Prostate gland (tissue), 2 donors: Measurements from ENCODE around the gene ANXA9. TPM values are rescaled to one million over a fixed set of nuclear protein-coding genes. Genes with fewer than 3 reads are reported as not detected.

Experiments used
- DNase-seq: peaks from one replicate; pipeline ENCODE4 v3.0.0-alpha.2; 2019; ENCODE audit warnings: low spot score
- H3K27ac ChIP-seq, 2 donors: fragments of 200-600 bp; sonication (generic); 2 replicates each; pipeline ENCODE4 v1.5.1; 2017 to 2019
- H3K27me3 ChIP-seq: fragments of 200-600 bp; sonication (generic); replicated peaks from 2 replicates; pipeline ENCODE4 v1.5.1; 2019; ENCODE audit not compliant: insufficient read depth
- H3K36me3 ChIP-seq, 2 donors: fragments of 200-600 bp; sonication (generic); 1 replicate in 1 of 2; 2 replicates in 1 of 2; pipeline versions ENCODE4 v1.5.1 to v1.8.1; 2017 to 2019
- H3K4me1 ChIP-seq: fragments of 200-600 bp; sonication (generic); replicated peaks from 2 replicates; pipeline ENCODE4 v1.5.1; 2019
- H3K4me3 ChIP-seq, 2 donors: fragments of 200-600 bp; sonication (generic); 2 replicates each; pipeline ENCODE4 v1.5.1; 2017 to 2019
- H3K9me3 ChIP-seq: fragments of 200-600 bp; sonication (generic); 2 replicates; pipeline ENCODE4 v1.5.1; 2017
- POLR2A ChIP-seq: fragments of 450-650 bp; IDR thresholded peaks from one replicate; pipeline ENCODE4 v1.6.1; 2016; ENCODE audit warnings: antibody characterized with exemption, mild to moderate bottlenecking
- POLR2AphosphoS5 ChIP-seq: sonication (generic); formaldehyde crosslinking; IDR thresholded peaks from one replicate; pipeline ENCODE4 v1.6.1; 2017; ENCODE audit warnings: antibody characterized with exemption
- WGBS: methylation state at CpG from one replicate; pipeline ENCODE4 v1.1.5; 2018; 5-methylcytosine and 5-hydroxymethylcytosine counted together
- intact Hi-C: fragments of 100-400 bp; cut with DNase I; formaldehyde crosslinking; loops from one replicate; pipeline ENCODE4 v1.14.2; 2022
- total RNA-seq, 2 donors: library from RNA; depleted of rRNA; stranded (reverse); fragments of >200 nt; gene quantifications; one replicate each; pipeline ENCODE4 v1.1.0, GENCODE V29; 2016
- TF ChIP-seq, protein P1 (sequence below), 4 experiments: fragments of 200-600 bp in 2 of 4; fragments of 450-650 bp in 2 of 4; sonication (generic) in 2 of 4; IDR thresholded peaks; 1 replicate in 3 of 4; 2 replicates in 1 of 4; pipeline ENCODE4 v1.5.1; 2016 to 2019; ENCODE audit warnings: antibody characterized with exemption in 4 of 4, mild to moderate bottlenecking in 2 of 4, moderate library complexity in 2 of 4

Gene ANXA9
- total RNA-seq, 2 donors from 2014 or later, result 1.1 to 3.4 TPM

GRCh38 chr1:150970808-150971582 is 11.1 kb upstream of the ANXA9 start:
- intact Hi-C loops, result loop anchor here (5.0 to 10.0 kb wide), 3 partner anchors 44 to 506 kb away; partner anchors contain the start of genes ARNT and SETDB1
- TF ChIP-seq, protein P1, sequence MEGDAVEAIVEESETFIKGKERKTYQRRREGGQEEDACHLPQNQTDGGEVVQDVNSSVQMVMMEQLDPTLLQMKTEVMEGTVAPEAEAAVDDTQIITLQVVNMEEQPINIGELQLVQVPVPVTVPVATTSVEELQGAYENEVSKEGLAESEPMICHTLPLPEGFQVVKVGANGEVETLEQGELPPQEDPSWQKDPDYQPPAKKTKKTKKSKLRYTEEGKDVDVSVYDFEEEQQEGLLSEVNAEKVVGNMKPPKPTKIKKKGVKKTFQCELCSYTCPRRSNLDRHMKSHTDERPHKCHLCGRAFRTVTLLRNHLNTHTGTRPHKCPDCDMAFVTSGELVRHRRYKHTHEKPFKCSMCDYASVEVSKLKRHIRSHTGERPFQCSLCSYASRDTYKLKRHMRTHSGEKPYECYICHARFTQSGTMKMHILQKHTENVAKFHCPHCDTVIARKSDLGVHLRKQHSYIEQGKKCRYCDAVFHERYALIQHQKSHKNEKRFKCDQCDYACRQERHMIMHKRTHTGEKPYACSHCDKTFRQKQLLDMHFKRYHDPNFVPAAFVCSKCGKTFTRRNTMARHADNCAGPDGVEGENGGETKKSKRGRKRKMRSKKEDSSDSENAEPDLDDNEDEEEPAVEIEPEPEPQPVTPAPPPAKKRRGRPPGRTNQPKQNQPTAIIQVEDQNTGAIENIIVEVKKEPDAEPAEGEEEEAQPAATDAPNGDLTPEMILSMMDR (IDR thresholded peaks at IDR 0.05), result no peak
- TF ChIP-seq POLR2AphosphoS5 (no peak), POLR2A (no peak)
- peaks cover 25% of the 10 kb centered on the region for H3K4me1 ChIP-seq

DNA sequence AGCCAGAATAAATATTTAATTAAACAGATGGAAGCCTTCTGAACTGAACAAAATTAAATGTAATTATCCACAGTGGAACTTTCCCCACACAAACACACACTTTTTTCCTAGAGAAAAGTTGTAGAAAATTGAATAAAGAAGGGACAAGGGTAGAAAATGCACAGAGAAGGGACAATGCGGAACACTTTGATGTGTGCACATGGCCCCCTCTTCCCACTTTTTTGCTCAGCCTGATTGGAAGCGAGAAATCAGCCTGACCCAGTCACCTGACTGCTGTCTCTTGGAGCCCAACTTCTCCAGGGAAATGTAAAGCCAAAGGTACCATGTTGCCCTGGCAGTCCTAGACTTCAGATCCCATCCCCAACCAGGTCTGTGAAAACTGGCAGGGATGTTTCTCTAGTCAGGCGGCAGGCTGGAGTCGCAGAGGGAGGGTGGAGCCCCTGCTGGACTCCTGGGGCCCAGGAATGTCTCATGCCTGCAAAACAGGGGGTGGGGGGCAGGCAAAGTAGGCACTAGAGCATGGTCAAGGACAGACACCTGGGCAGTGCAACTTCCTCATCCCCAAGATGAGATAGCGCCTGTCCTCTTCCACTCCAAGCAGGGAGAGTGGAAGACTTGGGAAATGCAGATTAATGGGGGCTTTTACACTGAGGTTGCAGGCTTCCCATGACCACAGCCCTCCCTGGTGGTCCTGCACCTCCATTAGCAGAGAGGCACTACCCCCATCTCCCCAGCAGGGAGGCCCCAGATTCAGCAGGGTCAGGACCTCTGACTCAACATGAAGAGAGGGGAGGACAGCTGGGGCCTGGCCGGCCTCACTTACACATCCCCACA is 10.3 kb upstream of the ANXA9 start:
- peaks cover 25% of the 10 kb centered on the region for H3K4me1 ChIP-seq
- intact Hi-C loops, result loop anchor here (5.0 to 10.0 kb wide), 3 partner anchors 44 to 507 kb away; partner anchors contain the start of genes ARNT and SETDB1

More at GRCh38 chr1:150970808-150971582, 11.1 kb upstream of the ANXA9 start:
- Histone ChIP-seq H3K27me3 (no peaks in the 10 kb centered on the region), H3K4me3 (peak overlapping the region in 1 of 2 donors; percentile 12), H3K36me3 (peaks cover 13 to 24% of the 10 kb centered on the region in 2 donors), H3K27ac (peak overlapping the region; percentile 93 to 94), H3K9me3 (no peaks in the 10 kb centered on the region)
- WGBS, result 39% methylated on average over 11 of the region's 11 CpGs
- peak; percentile 18 for DNase-seq

DNA sequence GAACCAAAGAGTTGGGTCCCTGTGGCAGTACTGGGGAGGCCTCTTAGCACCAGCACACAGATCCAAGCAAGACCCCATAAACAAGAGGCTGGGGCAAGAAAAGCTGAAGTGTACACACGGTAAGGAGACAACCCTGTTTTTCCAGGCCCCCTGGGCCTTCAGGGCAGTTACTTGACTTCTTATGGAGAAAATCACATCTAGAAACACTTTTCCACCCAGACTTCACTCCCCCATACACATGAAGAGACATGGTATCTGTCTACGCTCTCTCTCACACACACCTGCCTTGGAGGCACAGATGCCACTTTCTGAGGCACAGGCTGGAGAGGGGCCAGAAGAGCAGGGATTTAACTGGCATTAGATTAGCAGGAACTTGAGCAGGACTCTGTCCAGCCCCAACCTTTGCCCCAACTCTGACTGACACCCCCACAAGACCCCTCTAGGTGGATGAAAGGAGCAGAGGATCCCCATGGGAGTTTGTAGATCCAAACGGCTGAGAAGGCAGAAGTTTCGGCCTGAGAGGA is 9.6 kb upstream of the ANXA9 start:
- Histone ChIP-seq H3K4me1 (peaks cover 25% of the 10 kb centered on the region), H3K36me3 (peaks cover 0 to 10% of the 10 kb centered on the region in 2 donors), H3K4me3 (peak overlapping the region in 1 of 2 donors; percentile 83), H3K9me3 (no peaks in the 10 kb centered on the region), H3K27me3 (no peaks in the 10 kb centered on the region), H3K27ac (peak overlapping the region; percentile 93 to 94)
- TF ChIP-seq, protein P1 (IDR thresholded peaks at IDR 0.05), result no peak
- TF ChIP-seq POLR2AphosphoS5 (no peak), POLR2A (no peak)
- DNase-seq, result peak; percentile 24
- intact Hi-C loops, result loop anchor here (5.0 to 10.0 kb wide), 3 partner anchors 45 to 508 kb away; partner anchors contain the start of genes ARNT and SETDB1
- WGBS, result 54% methylated on average over 4 of the region's 4 CpGs

More for the DNA sequence above, 10.3 kb upstream of the ANXA9 start:
- Histone ChIP-seq H3K4me3 (peak overlapping the region in 1 of 2 donors; percentile 12), H3K27me3 (no peaks in the 10 kb centered on the region), H3K36me3 (peaks cover 5 to 16% of the 10 kb centered on the region in 2 donors), H3K27ac (peak overlapping the region; percentile 93 to 94), H3K9me3 (no peaks in the 10 kb centered on the region)
- DNase-seq, result no peak
- 61% methylated on average over 6 of the region's 6 CpGs for WGBS
- no peak for TF ChIP-seq POLR2A
- no peak for TF ChIP-seq POLR2AphosphoS5
- TF ChIP-seq, protein P1 (IDR thresholded peaks at IDR 0.05), result no peak

DNA sequence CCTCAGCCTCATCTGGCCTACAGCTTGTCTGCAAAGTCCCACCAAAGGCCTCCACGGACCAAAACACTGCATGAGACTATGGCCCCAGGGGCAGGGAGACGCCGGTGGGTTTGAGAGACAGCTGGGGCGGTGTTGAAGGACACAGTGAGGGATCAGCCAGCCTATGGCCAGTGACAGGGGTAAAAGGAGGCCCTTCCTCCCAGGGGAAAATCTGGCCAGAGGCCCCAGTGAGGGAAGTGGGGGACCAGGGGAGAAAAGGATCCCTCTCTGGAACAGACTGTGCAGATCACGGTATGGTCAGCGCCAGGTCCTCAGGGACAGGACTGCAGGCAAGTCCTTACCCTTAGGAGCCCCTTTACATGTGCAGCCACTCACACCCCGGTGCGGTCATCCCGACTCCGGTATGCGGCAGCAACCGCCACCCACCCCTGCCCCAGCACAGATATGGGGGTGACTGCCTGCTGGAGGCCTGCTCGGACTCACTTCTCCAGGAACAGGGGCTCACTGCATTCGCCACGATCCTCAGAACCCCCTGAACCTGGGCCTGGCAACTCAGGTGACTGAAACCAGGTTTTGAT is 8.7 kb upstream of the ANXA9 start:
- H3K27ac ChIP-seq, result peak overlapping the region; percentile 93 to 94
- TF ChIP-seq POLR2A (no peak), POLR2AphosphoS5 (no peak)
- TF ChIP-seq, protein P1 (IDR thresholded peaks at IDR 0.05), result no peak
- WGBS, result 5% methylated on average over 15 of the region's 15 CpGs
- intact Hi-C loops, result loop anchor here (5.0 to 10.0 kb wide), 3 partner anchors 46 to 509 kb away; partner anchors contain the start of genes ARNT and SETDB1
- no peaks in the 10 kb centered on the region for H3K27me3 ChIP-seq
- H3K36me3 ChIP-seq, result peaks cover 0 to 2% of the 10 kb centered on the region in 2 donors
- no peaks in the 10 kb centered on the region for H3K9me3 ChIP-seq
- H3K4me1 ChIP-seq, result peaks cover 25% of the 10 kb centered on the region
- peak overlapping the region; percentile 83 to 86 for H3K4me3 ChIP-seq
- DNase-seq, result no peak
